Epidermal melanocyte (primary cell): ENCODE data around the gene SEC31A.
"Not testable (repeated sequence)": the region's sequence is repeated elsewhere in the genome, so short reads cannot be mapped to it uniquely, and the experiment has no call there.

ENCODE experiments used
- DNase-seq: peaks from one replicate; pipeline ENCODE4 v3.0.0; 2011; ENCODE audit warnings: low spot score; ENCODE audit not compliant: insufficient read length

Gene SEC31A

DNA sequence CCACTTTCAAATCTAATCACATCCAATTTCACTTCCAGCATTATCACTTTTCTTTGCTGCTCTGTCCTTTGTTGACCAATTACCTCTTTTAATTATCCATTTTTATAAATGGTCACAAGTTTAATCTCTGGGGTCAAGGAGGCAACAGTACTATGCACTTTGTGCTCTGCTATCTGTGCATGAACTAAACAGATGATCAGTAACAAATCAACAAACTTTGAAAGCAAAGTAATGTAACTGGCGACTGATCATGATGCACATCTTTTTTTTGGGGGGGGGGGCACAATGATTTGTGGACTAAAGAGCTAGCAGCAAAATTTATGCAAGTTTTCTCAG is 1.5 kb upstream of the SEC31A start:
- DNase-seq, result no peak

DNA sequence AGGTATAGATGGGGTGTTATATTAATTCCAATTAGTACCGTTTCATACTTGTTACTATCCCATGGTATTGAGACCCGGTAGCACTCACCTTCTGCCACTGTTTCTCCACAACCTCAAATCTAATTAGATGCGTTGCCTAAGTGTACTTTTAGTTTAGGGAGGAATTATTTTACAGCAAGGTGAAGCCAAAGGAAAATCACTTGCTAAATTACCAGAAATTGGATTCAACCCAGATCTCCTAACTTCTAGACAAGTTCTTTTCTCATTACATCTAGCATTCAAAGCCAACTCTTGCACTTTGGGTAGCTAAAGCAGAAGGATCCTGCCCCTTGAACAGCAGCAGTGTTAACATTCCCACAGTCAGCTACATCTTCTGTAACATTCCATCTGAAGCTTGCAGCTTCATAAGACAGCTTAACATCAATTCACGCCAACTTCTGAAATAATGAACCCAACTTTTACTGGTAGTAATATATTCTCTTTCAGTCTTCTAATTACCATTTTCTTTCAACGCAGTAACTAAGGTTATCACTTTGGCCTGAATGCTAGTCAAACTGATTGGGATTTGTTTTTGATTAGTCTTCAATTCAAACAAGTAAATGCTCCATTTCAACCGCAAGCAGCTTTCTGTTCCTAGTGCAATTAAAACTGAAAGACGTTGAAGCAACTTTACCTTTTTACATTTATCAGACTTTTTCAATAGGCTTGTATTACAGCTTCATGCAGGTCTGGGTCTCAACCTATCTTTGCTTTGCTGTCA is 934 bp upstream of the SEC31A start:
- DNase-seq, result no peak

DNA sequence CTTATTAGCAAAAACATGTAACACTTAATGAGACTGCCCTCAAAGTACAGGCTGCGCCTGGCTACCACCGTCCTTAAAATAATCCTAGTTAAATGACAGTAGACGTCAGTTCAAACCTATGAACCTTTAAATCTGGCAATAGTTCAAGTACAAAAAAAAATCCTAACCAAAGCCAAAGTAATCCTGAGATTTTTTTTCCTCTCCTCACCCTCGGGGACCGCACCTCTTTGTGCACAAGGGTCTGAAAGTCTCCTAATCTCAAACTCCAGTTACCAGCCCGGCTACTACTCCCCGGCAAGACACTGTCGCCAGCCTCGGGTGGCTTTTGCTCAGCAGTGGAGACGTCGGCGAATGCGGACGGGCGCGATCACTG is 439 bp downstream of the SEC31A start:
- DNase-seq, result no peak

DNA sequence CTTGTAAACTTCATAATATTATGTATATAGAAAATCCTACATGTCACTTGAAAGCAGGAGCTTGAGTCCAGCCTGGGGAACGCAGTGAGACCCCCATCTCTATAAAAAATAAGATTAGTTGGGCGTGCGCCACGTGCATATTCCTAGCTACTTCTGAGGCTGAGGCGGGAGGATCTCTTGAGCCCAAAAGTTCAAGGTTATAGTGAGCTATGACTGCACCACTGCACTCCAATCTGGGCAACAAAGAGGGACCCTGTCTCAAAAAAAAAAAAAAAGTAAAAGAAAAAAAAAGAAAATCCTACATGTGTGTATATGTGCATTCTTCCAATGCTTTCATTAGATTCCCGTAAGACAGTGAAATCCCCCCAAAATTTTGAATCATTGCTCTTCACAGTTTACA is 1.7 kb downstream of the SEC31A start:
- DNase-seq, result no peak

DNA sequence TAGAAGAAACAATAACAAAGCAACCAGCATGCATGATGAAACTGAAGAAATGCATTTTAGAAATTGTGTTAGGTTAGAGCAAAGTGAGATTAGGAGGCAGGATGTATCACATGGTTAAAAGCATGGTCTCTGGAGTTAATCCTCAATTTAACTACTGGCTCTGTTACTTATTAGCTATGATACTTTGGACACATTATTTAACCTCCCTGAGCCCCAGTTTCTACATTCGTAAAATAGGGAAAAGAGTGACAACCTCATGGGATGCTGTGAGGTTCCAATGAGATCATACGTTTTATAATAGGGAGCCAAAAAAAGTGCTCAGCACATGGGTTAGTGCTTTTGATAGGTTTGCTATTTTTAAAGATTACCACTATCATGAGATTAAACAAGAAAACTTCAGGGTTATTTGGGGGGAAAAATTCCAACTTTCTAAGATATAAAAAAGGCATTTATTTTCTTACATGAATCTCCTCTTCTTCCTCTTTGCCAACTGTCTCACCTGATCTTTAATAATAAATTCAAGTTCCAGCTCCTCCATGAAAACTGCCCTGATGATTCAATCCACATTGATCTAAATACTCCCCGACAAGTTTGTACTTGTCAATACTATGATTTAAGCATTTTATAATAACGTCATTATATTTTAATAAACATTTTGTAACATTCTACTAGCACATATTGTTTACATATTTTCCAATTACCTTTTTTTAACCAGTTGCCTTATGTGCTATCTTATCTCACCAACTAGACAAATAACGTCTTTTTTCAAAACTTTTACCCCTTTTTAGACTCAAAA is 4.6 kb downstream of the SEC31A start:
- DNase-seq, result no peak

DNA sequence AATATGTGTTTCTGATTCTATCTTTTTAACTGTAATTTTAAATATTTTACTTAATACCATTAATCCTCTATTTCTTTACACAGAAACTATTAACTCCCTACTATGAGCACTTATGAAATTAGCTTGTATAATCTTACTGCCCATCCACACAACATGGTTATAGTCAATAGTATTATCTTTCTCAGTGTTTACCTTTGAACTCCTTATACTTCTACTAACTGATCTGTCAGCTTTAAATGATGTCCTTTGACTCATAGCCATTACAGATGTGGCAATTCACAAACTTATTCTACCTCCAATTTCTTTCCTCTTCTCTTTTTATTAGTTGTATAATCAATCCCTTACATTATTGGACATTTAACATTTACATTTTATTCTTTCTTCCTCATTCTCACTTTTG is 5.5 kb downstream of the SEC31A start:
- DNase-seq, result no peak

DNA sequence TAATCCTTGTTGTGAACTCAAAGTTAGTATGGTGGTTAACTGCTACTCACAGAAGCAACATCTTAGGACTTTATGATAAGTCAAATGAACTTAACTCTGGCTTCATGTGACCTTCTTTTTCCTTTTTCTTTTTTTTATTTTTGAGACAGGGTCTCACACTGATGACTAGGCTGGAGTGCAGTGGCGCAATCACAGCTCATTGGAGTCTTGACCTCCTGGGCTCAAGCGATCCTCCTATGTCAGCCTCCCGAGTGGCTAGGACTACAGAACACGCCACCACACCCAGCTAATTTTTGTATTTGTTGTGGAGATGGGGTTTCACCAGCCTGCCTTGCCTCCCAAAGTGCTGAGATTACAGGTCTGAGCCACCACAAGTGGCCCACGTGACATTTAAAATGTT is 22.4 kb downstream of the SEC31A start:
- DNase-seq, result no peak

DNA sequence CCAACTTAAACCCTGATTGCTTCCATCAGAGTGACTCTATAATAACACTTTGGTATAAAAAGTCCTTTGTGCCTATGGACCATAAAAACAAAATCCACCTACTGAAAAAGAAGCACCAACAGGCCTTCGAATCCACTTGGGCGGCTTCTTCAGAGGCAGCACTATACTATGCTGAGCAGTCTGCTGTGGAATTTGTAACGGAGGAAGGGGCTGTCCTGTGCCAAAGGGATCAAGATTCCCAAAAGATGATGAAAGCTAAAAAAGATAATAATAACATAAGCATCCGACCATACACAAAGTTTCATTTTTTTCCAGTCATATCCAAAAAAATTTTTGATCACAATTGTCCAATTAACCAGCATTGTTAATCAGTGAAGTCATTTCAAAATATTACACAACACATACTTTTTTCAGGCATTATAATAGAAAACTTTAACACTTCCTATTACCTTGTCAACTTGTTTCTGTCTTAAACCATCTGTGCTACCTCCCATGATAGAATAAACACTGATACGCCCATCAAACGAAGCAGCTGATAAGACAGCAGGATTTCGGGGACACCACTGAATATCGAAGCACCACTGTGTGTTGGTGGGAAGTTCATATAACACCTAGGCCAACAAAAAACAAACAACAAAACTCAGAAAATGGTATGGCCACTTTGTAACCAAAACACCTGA is 24.1 kb downstream of the SEC31A start:
- no peak for DNase-seq

DNA sequence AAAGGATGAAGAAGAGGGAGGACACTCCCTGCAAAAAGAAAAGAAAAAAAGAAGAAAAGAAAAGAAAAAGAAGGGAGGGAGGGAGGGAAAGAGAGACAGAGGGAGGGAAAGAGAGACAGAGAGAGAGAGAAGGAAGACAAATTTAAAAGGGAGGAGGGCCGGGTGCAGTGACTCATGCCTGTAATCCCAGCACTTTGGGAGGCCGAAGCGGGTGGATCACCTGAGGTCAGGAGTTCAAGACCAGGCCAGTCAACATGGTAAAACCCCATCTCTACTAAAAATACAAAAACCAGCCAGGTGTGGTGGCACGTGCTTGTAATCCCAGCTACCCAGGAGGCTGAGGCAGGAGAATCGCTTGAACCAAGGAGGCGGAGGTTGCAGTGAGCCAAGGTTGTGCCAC is 24.9 kb downstream of the SEC31A start:
- not testable (repeated sequence) for DNase-seq

DNA sequence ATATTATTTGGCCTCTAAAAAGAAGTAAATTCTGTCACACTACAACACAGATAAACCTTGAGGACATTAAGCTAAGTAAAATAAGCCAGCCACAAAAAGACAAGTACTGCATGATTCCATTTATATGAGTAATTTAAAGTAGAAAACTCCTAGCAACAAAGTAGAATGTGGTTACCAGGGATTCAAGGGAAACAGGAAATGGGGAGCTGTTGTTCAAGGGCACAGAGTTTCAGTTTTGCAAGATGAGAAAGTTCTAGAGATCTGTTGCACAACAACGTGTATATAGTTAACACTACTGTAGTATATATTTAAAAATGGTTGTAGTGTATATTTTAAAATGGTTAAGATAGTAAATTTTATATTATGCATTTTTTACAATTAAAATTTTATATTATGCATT is 25.4 kb downstream of the SEC31A start:
- peak; percentile 19 for DNase-seq

DNA sequence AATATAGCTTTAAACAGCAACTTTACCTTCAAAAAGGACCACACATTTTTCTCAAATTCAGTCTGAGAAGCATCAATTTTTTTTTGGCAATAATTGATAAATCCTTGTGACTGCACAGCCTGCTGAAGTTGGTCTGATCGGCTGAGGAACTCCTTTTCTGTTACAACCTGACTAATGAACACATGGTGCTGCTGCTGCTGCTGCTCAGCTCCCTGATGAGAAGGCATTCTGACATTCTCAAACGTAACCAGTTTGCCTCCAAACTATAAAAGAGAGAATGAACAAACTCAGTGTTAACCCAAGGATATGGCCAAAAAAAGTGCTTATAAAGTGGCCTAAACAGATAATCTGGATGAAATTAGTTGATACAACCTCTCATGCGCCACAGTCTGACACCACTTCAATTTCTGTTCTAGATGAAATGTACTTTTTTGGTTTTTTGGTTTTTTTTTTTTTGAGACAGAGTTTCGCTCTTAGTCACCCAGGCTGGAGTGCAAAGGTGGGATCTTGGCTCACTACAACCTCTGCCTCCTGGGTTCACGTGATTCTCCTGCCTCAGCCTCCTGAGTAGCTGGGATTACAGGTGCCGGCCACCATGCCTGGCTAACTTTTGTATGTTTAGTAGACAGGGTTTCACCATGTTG is 26.5 kb downstream of the SEC31A start:
- DNase-seq, result no peak

DNA sequence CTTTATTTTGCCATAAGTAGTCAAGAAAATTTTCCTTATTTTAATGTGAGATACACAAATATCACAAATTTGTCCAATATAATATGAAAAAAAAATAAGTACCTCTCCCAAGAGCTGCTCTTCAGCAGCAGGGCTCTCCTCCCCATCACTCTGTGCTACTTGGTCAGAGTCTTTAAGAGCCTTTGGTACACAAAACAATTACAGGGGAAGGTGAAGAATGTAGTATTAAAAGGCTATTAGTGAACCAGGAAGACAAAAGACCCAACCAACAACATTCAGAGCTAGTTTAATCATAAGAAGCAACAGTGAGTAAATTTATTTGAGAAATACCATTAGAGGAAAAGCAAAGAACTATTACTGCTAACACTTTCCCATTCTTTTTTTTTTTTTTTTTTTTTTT is 29.4 kb downstream of the SEC31A start:
- DNase-seq, result no peak

DNA sequence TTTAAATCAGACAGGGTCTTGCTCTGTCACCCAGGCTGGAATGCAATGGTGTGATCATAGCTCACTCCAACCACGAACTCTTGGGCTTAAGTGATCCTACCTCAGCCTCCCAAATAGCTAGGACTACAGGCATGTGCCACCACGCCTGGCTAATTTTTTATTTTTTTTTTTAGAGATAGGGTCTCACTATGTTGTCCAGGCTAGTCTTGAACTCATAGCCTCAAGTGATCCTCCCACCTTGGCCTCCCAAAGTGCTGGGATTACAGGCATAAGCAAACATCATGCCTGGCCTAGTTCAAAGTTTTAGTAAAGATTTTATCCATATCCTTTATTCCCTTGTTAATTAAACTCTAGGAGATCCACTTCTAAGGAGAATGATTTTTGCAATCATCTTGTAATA is 30.5 kb downstream of the SEC31A start:
- DNase-seq, result not testable (repeated sequence)

DNA sequence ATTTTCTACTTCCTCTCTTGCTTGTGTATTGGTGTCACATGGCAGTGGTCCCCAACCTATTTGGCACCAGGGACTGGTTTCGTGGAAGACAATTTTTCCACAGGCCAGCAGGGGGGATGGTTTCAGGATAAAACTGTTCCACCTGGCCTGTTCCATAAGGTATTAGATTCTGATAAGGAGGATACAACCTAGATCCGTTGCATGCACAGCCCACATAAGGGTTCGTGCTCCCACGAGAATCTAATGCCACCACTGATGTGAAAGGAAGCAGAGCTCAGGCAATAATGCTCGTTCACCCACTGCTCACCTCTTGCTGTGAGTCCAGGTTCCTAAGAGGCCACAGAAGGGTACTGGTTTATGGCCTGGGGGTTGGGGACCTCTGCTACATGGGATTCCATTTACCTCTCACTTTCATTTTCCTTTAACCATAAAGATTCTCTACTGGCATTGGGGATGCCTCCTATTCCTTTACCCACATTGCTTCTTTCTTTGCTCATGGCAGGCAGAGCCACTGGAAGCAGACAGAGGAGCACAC is 38.1 kb downstream of the SEC31A start:
- no peak for DNase-seq

DNA sequence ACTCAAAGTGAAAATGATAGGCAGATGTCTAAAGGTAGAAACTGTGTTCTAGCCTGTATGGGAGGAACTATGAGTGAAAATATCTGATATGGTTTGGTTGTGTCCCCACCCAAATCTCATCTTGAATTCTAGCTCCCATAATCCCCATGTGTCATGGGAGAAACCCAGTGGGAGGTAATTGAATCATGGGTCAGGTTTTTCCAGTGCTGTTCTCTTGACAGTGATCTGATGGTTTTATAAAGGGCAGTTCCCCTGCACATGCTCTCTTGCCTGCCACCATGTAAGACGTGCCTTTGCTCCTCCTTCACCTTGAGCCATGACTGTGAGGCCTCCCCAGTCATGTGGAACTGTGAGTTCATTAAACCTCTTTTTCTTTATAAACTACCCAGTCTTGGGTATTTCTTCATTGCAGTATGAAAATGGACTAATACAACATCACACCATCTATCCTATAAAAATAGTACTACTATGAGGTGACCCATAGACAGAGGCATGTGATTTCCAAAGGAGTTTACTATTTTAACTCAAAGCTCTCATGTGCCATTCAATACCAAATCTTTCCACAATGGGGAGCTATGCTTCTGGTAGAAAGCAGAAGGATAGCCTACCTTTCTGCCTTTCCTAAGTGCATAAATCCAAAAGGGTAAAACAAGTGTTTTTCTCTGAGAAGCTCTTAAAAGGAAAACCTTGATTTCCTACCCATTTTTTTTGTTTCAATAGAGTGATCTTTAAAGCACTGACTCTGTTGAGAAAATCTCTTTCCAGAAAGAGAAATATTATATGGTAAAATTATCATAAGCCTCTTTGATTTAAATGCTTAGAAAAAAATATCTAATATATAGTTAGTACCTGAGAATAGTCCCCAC is 38.8 kb downstream of the SEC31A start:
- DNase-seq, result no peak

DNA sequence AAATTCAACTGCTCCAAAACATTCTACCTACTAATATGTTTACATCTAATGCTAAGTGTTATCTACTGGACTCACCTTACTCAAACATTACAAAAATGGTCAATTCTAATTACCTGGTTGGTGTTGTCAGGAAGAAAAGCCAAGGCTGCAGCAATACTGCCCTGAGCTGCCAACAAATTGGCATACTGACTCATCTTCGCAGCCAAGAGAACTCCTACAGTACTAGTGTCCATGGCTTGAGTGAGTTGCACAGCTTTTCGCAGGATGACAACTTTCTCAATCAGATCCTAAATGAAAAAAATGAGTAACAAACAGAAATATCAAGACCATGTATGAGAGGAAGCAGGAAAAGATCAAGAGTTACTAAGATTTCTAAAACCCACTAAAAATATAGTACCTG is 39.6 kb downstream of the SEC31A start:
- no peak for DNase-seq

DNA sequence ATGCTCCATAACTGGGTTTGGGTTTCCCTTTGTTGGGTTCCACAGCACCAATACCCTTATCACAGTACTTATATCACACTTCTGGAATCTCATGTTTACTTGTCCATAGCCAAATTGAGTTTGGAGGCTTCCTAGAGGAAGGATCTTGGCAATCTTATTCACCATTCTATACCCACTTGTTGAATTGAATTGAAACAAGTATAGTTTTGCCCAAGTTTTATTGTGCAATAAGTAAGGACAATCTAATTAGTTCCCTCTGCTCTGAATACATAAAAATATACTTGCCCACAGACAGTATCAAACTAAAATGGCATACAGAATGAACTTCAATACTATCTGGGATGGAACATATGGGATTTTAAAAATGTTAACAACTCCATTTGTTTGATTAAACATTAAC is 40.3 kb downstream of the SEC31A start:
- no peak for DNase-seq

DNA sequence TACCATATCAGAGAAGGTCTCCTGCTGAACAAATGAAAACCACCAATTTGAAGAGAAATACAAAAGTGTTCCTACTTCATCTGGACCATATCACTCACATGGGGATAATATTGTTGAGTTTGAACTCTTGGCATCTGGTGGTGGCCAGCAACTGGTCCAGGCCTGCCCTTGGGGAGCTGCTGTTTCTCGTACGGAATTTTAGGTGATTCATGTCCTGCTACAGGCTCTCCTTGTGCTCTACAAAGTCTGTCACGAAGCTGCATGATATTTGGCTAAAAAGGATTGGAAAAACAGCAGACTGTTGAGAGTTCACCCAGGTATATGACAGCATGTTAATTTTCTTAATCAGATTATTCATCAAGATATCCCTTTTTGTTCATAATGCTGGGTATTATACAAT is 42.2 kb downstream of the SEC31A start:
- DNase-seq, result no peak

DNA sequence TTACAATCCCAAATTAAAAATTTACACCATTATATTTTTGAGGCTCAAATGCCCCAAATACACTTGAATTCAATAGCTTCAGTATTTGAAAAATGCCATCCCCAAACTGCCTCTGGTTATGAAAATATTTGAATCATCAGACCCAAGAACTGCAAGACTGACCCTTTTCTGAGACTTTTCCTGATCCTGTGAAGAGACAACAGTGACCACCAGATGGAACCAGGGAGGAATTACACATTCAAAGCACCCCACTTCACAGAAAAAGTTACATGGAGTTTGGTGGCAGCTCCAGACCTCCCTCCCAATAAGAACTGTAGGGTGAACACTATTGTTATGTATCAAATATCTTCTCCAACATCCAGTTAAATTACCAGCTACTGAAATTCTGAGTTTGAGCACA is 48.4 kb downstream of the SEC31A start:
- DNase-seq, result no peak

DNA sequence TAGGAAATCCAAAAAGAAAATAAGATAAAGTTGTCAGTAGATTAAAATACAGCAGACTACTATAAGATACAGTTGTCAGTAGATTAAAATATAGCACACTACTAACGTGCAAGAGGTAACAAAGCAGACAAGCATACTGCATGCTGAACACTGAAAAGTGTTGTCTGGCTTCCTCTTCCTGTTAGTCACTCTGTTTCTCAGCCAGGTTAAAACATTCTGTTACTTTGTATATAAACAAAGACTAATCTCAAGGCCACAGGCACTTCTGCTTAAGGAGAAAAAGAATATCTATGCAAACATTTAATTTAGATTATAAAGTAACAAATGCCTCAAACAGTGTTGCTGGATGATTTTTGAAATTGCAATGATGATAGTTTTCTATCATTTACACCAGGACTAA is 51.3 kb downstream of the SEC31A start:
- no peak for DNase-seq
